ENCODE measurements around the gene RARRES1.
"Not testable (repeated sequence)": the region's sequence is repeated elsewhere in the genome, so short reads cannot be mapped to it uniquely, and the experiment has no call there.

Gene RARRES1

GRCh38 chr3:158709666-158710083 is 22.6 kb downstream of the RARRES1 start:
- Histone ChIP-seq H3K27ac (peak overlapping the region in 4 of 21 experiments; percentile 10 to 29 (median 16)), H3K4me3 (no peak overlapping the region)

DNA sequence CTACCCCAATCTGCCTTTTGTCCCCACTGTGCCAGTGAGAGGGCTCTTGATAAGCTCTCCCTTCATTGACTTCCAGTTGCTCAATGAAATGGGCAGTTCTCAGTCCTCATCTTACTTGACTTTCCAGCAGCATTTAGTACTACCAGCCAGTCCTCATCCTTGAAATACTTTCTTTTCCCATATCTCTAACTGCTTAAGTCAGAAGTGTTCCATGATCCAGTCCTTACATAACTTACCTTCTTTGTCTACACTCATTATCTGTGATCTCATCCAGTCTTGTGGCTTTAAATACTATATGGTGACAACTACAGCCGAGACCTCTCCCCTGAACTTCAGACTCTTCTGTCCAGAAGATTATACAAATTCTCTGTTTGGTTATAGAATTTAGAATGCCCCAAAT is 28.7 kb downstream of the RARRES1 start:
- Histone ChIP-seq H3K4me3 (no peak overlapping the region), H3K27ac (no peak overlapping the region)

GRCh38 chr3:158702815-158703481 is 29.3 kb downstream of the RARRES1 start:
- no peak overlapping the region for H3K4me3 ChIP-seq
- no peak overlapping the region for H3K27ac ChIP-seq

DNA sequence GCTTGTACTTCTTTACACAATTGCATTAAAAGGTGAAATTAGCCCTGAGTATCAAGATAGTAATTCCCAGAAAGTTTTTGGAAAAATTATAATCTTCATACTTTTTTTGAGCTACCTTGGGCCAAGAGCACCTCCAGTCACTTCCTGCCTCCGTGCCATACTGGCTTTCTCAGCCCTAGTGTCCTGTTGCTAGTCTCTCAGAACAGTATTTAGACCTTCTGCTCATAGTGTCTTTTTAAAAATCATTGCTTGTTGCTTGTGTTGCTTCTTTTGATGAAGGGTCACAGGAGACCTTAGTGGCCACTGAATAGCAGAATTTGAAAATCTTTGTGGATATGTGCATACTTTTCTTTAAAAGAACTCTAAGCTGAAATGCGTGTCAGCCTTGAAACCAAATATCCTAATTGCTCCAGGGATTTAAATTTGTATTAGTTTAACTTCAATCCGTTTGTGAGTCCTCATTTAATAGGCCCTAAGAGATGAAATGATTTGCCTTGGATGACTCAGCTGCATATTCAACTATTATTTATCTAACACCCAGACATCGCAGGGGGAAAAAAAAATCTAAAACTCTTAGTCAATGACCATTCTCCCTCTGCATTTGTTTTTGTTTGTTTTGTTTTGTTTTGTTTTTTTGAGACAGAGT is 30.7 kb downstream of the RARRES1 start:
- Histone ChIP-seq H3K4me3 (no peak overlapping the region), H3K27ac (no peak overlapping the region)

DNA sequence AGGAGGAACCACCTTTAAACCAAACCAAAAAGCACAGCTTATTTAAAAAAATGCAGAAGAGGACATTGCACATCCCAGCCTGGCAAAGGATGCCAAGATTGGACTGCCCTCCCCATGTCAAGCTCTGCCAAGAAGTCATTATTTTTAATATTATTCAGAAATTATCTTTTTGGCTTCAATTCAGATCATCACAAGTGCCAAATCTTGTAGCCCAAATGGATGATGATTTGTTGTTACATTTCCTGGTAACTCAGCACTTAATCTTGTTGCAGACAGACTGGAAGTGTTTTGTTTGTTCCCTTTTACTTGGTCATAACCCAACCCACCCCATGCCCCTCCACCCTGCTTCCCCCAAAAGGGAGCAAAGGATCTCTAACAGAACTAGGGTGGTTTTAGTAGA is 31.7 kb downstream of the RARRES1 start:
- no peak overlapping the region for H3K4me3 ChIP-seq
- peak overlapping the region in 2 of 21 experiments; percentile 11 to 13 for H3K27ac ChIP-seq

DNA sequence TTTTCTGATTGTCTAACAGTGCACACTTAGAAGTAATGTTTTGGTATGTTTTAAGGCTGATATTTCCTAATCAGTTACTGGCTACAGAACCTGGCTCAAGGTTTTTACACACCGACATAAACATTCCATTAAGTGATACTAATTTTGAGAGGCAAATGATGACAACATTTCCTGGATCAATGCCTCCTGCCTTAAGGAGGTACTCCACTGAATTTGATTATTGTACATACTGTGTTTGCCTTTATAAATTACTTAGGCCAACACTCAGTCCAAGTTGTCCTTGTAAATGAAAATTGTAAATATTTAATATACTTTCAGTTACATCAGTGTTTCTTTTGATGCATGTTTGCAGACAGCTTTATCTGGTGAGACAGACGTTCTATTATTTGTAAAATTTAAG is 35.6 kb downstream of the RARRES1 start:
- H3K27ac ChIP-seq, result no peak overlapping the region

DNA sequence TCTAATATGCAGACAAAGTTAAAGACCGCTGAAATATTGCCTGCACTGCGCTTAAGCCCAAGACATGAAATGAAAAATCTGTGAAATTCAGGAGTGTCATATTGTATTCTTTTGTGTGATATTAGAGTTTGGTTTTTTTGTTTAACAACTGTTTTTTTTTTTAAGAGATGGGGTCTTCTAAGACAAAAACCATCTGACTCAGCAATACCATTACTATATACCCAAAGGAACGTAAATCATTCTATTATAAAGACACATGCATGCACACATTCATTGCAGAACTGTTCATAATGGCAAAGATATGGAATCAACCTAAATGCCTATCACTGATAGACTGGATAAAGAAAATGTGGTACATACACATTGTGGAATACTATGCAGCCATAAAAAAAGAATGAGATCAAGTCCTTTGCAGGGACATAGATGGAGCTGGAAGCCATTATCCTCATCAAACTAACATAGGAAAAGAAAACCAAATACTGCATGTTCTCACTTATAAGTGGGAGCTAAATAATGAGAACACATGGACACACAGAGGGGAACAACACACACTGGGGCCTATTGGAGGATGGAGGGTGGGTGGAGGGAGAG is 38.3 kb downstream of the RARRES1 start:
- H3K27ac ChIP-seq, H3K4me3 ChIP-seq: not testable (repeated sequence)

More for the DNA sequence above, 35.6 kb downstream of the RARRES1 start:
- H3K4me3 ChIP-seq, result no peak overlapping the region

GRCh38 chr3:158685159-158685558 is 47.1 kb downstream of the RARRES1 start:
- Histone ChIP-seq H3K4me3 (no peak overlapping the region), H3K27ac (peak overlapping the region in 1 of 21 experiments; percentile 9)

DNA sequence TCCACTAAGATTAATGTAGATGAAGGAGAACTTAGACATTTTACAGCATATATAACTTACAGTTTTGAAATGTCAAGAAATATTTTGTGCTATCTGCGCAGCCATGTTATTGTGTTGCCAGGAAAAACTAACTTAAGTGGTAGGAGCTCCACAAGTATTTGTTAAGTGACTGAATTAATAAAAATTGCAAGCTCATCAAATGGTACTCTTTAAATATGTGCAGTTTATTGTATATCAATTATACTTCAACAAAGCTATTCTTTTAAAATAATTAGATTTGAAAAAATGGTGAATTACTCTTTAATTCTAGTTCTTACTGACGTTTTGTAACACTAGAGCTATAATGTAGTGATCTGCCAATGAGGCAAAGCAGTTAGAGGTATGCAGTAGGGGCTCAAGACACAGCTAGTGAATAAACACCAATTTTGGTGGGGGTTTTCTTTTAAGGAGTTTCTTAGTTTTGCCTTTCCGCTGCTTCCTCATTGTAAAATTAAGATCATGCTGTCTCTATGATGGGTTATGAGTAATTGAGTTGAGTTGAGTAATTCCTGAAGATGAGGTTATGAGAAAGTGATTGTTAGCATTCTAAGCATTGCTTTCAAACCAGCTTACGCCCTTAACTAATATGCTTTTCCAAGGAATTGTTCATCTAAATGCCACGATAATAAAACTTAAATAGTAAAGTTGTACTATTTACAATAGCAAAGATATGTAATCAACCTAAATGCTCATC is 48.9 kb downstream of the RARRES1 start:
- no peak overlapping the region for H3K4me3 ChIP-seq
- H3K27ac ChIP-seq, result no peak overlapping the region

- no peak overlapping the region for H3K27ac ChIP-seq
- H3K4me3 ChIP-seq, result no peak overlapping the region
Measured at GRCh38 chr3:158680861-158681260, 51.4 kb downstream of the RARRES1 start.

GRCh38 chr3:158679547-158680000 is 52.7 kb downstream of the RARRES1 start:
- Histone ChIP-seq H3K4me3 (no peak overlapping the region), H3K27ac (no peak overlapping the region)

DNA sequence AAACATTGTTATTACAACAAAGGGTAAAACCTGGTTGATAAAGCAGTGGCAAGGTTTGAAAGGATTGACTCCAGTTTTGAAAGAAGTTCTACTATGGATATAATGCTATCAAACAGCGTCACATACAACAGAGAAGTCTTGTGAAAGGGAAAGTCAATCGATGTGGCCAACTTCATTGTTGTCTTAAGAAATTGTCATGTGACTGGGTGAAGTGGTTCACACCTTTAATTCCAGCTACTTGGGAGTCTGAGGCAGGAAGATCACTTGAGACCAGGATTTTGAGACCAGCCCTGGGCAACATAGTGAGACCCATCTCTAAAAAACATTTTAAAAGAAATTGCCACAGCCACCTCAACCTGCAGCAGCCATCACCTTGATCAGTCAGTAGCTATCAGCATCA is 53.6 kb downstream of the RARRES1 start:
- Histone ChIP-seq H3K4me3 (no peak overlapping the region), H3K27ac (no peak overlapping the region)

DNA sequence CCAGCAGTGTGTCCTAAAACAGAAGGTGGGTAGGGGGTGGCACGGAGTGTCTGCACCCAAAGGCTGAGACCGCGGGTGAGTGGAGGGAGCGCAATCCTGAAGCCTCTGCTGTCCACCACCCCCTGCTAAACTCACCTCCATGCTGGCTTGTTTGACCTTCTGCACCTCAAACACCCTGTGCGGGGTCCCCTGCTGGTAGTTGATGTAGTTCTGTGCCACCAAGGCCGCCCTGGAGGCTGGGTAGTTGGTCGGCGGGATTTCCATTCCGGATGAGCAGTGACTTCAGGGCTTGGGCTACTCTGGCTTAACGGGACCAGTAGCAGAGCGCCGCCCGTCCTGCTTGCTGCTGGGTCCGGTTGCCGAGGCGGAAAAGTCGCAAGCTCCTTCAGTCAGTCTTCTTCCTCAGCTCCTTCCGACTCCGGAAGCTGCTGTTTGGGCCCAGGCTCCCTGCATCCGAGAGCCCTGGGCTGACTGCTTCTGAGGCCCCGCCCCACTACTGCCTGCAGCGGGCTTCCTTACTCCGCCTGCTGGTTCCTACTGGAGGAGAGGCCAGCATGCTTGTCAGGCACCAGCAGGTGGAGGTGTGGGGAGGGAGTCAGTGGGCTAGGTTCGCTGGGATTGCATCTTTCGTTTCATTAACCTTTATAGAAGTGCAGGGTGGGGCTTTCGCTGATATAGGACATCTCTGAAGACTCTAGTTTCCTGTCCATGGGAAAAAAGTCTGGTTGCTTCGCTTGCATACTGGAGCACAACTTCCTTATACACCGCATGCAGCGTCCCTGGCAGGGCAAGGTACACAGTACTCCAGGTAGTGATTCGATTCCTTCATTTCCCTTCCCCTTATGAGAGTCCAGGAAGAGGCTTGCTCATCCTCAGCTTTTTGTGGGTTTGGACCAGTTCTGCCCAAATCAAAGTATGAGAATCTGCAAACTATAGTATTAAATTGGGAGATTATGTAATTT is 59.8 kb downstream of the RARRES1 start, which contains the start of gene LXN:
Gene LXN (minus strand): TSS at position 434 of the 962 bp plus-strand sequence. CDS start 170 bp downstream, at position 264.
- Histone ChIP-seq H3K4me3 (peak within 1 kb of the TSS; percentile 36 to 58 (median 45)), H3K27ac (peak within 1 kb of the TSS in 20 of 21 experiments; percentile 14 to 89 (median 78))

GRCh38 chr3:158671821-158672214 is 60.4 kb downstream of the RARRES1 start:
- Histone ChIP-seq H3K27ac (peak overlapping the region in 20 of 21 experiments; percentile 14 to 89 (median 78)), H3K4me3 (peak overlapping the region; percentile 36 to 58 (median 45))

GRCh38 chr3:158668506-158668905 is 63.8 kb downstream of the RARRES1 start:
- no peak overlapping the region for H3K27ac ChIP-seq
- H3K4me3 ChIP-seq, result no peak overlapping the region

GRCh38 chr3:158666416-158666815 is 65.8 kb downstream of the RARRES1 start:
- Histone ChIP-seq H3K4me3 (no peak overlapping the region), H3K27ac (no peak overlapping the region)

GRCh38 chr3:158663832-158664231 is 68.4 kb downstream of the RARRES1 start:
- no peak overlapping the region for H3K4me3 ChIP-seq
- no peak overlapping the region for H3K27ac ChIP-seq

DNA sequence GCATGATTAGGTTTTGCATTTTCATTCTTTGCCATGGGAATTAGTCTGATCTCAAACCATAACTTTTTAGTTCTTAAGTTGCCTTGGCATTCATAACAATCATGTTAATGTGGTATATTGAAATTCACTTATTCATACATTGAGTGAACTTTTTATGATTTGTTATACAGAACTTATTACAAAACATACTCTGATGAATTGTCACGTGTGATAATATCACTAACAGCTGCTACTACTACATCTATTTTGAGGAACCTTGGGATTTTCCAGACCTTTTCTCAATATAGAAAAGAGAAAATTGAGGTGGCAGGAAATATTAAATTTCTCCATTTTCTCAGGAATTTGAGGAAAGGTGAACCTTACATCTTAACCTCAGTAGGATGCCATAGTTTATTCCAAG is 69.0 kb downstream of the RARRES1 start:
- H3K27ac ChIP-seq, result no peak overlapping the region

DNA sequence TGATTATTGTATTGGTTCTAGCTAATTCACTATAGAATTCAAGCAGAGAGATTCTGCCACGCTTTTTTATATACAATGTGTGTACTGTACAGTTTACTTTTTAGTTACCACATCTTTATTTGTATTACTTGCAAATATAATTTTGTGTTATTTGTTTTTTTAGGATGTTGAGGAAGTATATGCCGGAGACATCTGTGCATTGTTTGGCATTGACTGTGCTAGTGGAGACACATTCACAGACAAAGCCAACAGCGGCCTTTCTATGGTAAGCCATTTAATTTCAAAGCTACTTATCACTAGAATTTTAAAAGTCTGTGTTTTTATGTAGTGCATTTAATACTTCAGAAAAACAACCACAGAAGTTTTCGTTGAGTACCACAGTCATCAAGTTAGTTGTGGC is 71.5 kb downstream of the RARRES1 start:
- H3K4me3 ChIP-seq, result no peak overlapping the region
- peak overlapping the region in 4 of 21 experiments; percentile 26 to 76 (median 40) for H3K27ac ChIP-seq

More for the DNA sequence above, 69.0 kb downstream of the RARRES1 start:
- H3K4me3 ChIP-seq, result no peak overlapping the region
